Stimulated activated CD8-positive, alpha-beta memory T cell treated with anti-CD3 and anti-CD28 coated beads, Interleukin-4, amount 100 ng/mL, for 1 hour (primary cell): ENCODE results near the gene CCDC195.
"Not testable (repeated sequence)": the region's sequence is repeated elsewhere in the genome, so short reads cannot be mapped to it uniquely, and the experiment has no call there.

Experiments used
- DNase-seq, 2 donors: peaks; one replicate each; pipeline ENCODE4 v3.0.0-alpha.2; 2020; ENCODE audit warnings: low read depth in 2 of 2, low spot score in 1 of 2

CCDC195 gene

DNA sequence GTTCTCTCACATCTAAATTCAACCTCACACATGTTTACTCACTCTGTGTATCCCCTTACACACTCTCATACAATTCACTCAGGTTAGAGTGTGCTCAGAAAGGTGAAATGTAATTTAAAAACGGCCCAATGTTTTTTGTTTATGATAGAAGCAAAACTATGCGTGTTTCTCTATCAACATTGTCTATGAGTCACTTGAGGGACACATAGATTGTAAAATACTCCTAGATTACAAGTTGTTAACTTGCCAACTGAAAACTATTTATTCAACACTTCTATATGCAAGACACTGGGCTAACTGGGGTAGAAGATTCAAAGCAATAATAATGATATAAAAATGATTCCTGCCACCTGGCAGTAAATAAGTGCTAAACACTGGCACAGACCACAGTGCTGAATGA, 24.6 kb downstream of the CCDC195 start:
- no peak for DNase-seq

DNA sequence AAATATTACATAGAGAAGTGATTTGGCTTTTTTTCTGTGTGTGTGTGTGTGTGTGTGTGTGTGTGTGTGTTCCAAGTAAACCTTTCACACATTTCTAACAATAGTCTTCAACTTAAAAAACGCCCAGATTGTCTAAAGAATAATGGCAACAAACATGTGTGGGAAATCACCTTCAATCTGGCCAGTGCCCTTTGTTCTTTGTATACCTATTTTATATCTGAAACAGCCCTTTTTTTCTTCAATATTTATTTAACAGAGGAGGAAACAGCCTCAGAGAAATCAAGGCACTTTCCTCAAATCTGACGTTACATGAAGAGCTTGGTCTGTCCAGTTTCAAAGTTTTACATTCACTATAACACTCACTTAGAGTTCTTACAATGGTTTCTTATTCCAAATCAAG, 25.3 kb downstream of the CCDC195 start:
- no peak for DNase-seq

DNA sequence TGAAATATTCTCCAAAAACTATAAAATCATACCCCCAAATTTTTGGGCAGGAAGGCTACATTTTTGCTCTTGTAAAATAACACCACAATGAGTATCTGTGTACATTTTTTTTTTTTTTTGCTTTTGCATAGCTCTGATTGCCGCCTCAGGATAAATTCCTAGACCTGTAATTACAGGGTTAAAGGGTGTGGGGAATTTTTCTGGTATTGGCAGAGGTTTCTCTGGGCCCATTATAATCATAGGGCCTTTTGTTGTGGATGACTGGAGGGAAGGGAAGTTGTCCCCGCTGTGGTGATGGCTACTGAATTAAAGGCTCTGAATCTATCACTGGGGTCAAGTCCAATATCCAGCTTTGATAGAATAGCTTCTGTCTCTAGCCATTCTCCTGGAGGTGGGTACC, 26.6 kb downstream of the CCDC195 start:
- no peak for DNase-seq

DNA sequence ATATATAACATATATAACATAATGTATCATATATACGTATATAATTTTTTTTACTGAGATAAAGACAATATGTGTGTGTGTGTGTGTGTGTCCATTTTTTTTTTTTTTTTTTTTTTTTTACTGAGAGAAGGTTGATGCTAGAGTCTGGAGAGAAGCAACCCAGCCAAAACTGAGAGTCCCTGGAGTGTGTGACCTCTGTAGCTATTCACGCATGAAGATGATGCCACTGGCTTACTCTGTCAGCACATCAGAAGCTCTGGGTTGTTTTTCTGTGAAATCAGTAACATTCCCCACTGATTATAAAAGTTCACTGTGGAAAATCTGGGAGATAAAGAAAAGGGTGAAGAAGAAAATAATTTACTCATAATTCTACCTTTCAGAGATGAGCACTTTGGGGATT, 27.2 kb downstream of the CCDC195 start:
- DNase-seq, result no peak

DNA sequence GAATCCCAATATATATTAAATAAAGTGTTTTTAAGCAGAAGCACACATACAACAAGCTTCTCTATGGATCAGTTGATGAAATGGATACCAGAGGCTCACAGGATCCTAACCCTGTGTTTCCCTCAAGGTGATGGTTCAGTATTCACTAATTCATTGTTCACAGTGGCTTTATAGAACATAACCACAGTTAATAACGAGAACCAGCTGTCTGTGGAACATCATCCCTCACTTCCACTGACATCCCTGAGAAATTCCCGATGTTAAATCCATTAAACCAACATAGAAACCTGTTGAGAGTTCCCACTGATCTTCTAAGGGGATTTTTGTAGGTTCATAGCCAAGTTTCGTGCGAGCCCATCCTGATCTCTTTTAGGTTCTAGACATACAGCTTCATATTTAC, 29.0 kb downstream of the CCDC195 start:
- no peak for DNase-seq

DNA sequence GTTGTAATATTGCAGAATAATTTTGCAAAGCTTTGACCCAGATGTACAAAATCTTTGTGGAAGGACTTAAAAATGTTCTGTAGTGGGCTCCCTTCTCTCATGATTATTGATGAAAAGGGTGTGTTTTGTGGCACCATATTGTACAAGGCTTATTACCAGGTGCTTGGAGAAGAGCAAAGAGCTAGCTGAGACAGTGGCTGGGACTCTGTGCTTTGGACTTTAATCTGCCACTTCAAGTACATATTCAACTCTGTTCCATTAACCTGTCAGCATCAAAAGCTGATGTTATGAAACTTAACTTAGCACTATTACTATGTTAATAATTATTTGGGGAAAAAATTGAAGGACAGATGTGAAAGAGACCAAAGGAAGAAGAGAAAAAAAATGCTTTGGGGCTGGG, 31.0 kb downstream of the CCDC195 start:
- no peak for DNase-seq

DNA sequence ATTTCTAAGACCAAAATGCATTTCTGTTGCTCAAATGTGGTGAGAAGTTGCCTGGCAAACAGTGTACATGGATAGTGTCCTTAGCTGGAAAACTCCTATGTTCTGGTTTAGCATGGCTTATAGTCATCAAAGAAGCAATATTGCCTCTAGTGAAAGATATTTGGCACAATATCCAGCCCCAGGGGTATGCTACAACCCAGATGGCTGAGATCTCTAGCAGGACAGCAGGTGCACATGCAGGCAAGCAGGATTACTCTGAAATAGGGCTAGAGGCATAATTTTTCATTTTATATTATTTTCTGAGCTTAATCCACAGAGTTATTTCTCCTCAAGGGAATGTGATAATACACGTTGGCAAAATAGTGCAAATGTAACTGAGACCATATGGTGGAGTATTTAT, 34.0 kb downstream of the CCDC195 start:
- no peak for DNase-seq

DNA sequence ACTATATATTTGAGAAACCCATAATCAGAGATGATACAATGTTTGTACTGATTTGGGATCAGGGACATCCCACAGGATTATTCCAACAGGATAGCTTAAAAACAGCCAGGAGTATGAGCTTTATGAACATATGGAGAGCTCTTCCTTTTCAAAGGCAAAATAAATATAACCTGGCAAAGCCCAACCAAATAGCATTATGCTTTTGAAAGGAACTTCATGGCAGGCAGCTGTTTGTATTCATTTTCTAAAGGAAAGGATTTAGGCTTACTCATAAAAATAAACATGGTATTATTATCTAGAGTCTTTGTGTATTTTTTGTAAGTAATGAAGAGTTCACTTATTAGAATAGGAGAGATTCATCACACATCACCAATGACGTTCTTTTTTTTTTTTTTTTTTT, 44.4 kb downstream of the CCDC195 start:
- DNase-seq, result no peak

DNA sequence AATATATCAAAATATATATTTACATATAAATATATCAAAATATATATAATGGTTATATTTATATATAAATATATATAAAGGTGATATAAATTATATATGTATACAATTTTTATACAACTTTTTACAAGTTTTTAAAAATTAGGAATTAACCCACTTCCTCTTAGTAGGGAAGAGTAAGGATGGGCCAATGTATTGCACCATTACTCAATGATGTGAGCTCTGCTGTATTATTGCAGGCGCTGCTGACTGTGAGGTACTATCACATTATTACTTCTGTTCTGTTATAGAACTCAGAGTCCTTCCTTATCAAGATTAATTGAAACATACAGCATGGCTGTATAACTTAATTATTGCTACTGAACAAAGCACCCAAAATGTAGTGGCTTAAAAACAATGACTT, 46.0 kb downstream of the CCDC195 start:
- no peak for DNase-seq

DNA sequence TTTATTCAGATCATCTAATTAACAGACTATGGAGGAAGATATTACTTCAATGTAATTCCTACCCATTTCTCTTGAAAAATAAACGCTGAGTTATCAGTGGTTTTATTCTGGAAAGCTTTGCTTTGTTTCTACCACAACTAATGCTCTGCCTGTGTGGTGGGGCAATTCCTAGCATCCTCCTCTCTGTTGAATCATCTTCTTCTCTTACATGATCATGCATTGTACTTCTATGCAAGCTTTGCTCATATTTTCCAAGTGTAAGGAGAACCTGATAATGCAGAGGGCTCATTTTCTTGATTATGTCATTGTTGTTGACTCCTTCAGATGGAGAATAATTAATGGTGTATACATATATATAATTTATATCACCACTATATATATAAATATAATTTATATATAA, 46.7 kb downstream of the CCDC195 start:
- no peak for DNase-seq

DNA sequence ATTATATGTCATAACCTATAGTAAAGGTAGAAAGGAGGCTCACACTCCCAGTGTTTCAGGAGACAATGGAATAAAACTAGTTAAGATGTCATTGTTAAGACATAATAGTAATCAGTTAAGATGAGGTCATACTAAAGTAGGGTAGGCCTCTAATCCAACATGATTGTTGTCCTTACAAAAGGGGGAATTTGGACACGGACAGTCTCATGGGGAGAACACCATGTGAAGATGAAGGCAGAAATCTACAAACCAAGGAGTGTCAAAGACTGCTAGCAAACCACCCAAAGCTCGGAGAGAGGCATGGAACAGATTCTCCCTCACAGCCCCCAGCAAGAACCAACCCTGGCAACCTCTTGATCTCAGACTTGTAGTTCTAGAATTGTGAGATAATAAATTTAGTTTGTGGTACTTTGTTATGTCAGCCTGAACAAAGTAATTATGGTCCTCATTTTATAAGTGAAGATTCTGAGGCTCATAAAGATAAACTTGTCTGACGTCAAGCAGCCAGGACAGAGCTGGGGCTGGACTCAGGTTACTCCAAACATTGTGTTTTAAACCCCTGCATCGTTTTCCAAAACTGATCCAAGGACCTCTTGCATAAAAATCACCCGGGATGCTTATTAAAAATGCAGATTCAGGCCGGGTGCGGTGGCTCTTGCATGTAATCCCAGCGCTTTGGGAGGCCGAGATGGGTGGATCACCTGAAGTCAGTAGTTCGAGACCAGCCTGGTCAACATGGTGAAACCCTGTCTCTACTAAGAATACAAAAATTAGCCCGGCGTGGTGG, 47.8 kb downstream of the CCDC195 start:
- no peak for DNase-seq

DNA sequence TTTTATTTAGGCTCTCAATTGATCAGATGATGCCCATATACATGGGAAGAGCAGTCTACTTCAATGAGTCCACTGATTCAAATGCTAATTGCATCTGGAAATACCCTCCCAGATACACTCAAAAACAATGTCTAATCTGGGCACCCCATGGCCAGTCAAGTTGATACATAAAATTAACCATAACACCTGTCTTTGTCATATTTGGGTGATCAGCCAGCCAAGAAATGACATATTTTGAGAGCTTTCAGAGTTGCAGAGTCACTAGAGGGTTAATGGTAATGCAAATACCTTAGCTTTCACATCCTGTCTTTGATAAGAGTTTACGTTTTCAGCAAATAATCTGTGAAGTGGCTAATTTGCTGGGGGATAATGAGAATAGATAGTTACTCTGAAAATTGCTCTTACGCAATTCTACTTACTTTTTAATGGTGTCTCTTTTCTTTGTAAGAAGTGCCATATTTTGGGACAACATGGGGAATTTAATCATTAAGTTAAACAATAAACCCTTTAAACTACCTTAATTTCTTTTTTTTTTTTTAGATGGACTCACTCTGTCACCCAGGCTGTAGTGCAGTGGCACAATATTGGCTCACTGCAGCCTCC, 49.1 kb downstream of the CCDC195 start:
- no peak for DNase-seq

DNA sequence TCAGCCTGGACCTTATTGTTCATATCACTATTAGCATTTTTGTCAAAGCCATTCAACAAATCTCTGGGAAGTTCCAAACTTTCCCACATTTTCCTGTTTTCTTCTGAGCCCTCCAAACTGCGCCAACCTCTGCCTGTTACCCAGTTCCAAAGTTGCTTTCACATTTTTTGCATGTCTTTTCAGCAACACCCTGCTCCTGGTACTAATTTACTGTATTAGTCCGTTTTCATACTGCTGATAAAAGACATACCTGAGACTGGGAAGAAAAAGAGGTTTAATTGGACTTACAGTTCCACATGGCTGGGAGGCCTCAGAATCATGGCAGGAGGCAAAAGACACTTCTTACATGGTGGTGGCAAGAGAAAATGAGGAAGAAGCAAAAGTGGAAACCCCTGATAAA, 52.8 kb downstream of the CCDC195 start:
- not testable (repeated sequence) for DNase-seq

DNA sequence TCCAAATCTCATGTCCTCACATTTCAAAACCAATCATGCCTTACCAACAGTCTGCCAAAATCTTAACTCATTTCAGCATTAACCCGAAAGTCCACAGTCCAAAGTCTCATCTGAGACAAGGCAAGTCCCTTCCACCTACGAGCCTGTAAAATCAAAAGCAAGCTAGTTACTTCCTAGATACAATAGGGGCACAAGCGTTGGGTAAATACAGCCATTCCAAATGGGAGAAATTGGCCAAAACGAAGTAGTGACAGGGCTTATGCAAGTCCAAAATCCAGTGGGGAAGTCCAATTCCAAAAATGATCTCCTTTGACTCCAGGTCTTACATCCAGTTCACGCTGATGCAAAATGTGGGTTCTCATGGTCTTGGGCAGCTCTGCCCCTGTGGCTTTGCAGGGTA, 54.5 kb downstream of the CCDC195 start:
- not testable (repeated sequence) for DNase-seq

DNA sequence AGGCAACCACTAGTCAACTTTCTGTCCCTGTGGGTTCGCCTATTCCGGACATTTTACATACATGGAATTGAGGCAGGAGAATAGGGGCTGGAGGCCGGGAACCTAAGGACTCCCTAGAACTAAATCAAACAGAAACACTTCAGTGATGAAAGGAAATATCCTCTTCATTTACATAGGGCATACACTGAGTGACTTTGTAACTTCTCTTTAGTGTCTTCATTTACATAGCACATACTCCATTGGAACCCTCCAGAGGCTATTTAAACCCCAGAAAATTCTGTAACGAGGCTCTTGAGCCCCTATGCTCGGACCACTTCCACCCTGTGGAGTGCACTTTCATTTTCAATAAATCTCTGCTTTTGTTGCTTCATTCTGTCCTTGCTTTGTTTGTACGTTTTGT, 56.5 kb downstream of the CCDC195 start:
- DNase-seq, result no peak

DNA sequence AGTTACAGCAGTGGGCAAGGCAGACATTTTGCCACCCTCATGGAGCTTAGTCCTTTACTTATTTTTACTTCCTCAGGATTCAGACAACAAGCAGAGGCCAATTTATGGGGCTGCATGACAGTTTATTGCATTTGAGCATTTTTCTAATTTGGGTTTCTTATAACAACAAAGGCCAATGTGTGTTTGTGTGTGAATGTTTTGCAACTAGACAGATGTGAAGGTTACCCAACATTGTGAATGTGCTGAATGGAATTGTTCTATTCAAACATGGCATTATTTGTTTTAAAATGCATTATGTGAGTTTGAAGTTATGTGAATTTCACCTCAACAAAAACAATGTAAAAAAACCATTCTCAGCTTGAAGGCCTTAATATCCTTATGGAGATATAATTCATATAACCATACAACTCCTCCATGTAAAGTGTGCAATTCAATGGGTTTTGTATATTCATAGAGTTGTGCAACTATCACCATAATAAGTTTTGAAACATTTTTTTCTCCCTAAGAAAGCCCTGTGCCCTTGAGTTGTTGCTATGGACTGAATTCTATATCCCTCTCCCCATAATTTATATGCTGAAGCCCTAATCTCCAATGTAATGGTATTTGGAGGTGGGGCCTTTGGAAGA, 57.3 kb downstream of the CCDC195 start:
- DNase-seq, result no peak

DNA sequence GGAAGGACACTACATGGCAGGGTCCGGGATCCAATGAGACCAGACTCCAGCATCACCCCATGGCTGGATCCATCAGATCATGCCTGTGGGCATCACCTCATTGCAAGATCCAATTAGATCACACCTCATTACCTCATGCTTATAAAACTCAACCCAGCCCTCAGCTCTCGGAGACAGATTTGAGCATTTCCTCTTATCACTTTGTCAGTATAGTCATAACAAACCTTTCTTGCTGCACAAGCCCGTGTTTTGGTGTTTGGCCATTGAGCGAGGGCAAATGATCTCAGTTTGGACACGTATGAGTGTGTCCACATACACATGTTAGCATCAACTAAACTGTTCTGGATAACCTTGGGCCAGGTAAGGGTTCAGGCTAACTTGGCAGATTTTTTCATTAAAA, 58.8 kb downstream of the CCDC195 start:
- DNase-seq, result no peak

DNA sequence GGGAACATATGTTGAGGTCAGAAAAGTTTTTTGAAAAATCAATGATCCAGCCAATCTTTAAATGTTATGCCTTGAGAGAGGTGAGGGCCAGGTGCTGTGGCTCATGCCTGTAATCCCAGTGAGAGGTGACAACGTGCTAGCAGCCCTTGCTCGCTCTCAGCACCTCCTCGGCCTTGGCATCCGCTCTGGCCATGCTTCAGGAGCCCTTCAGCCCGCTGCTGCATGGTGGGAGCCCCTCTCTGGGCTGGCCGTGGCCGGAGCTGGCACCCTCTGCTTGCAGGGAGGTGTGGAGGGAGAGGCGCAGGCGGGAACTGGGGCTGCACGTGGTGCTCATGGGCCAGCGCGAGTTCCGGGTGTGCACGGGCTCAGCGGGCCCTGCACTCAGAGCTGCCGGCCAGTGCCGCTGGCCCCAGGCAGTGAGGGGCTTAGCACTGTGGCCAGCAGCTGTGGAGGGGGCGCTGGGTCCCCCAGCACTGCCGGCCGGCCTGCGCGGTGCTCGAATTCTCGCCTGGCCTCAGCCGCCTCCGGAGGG, 61.1 kb downstream of the CCDC195 start:
- DNase-seq, result no peak
